ENCODE measurements around the gene KEAP1.

- TF ChIP-seq CTCF (IDR thresholded peaks at IDR 0.05) (no peak), POLR2A (IDR thresholded peaks at IDR 0.05) (no peak)
Observed at GRCh38 chr19:10544242-10544752, 41.1 kb upstream of the KEAP1 start.

All from vagina (tissue), 2 donors.